ENCODE data around the gene EIF4G3. TPM values are rescaled to one million over a fixed set of nuclear protein-coding genes. Genes with fewer than 3 reads are reported as not detected.
A peak's percentile ranks its signal among the peaks of the same experiment; 100 is the strongest.

The EIF4G3 gene
- total and polyA plus RNA-seq, 4 donors, result 16.5 to 59.8 (median 33.4) TPM

- 93 to 94% methylated on average over 3 of the region's 3 CpGs for WGBS, 2 donors
- peaks cover 0 to 3% (median 1%) of the 10 kb centered on the region in 4 donors for H3K36me3 ChIP-seq (ENCODE audit: control insufficient read depth in 4 of 4, insufficient read depth in 4 of 4, low read length in 4 of 4)
- H3K9me3 ChIP-seq (ENCODE audit: control insufficient read depth in 4 of 4, insufficient read depth in 3 of 4, low read length in 3 of 4), result no peaks in the 10 kb centered on the region
- no peak overlapping the region for H3K9ac ChIP-seq (ENCODE audit: insufficient read depth in 1 of 2, low read length in 2 of 2)
- no peak for ATAC-seq (ENCODE audit: insufficient read depth, low FRiP score)
- H3K4me3 ChIP-seq, result no peak overlapping the region
- TF ChIP-seq, protein P1, sequence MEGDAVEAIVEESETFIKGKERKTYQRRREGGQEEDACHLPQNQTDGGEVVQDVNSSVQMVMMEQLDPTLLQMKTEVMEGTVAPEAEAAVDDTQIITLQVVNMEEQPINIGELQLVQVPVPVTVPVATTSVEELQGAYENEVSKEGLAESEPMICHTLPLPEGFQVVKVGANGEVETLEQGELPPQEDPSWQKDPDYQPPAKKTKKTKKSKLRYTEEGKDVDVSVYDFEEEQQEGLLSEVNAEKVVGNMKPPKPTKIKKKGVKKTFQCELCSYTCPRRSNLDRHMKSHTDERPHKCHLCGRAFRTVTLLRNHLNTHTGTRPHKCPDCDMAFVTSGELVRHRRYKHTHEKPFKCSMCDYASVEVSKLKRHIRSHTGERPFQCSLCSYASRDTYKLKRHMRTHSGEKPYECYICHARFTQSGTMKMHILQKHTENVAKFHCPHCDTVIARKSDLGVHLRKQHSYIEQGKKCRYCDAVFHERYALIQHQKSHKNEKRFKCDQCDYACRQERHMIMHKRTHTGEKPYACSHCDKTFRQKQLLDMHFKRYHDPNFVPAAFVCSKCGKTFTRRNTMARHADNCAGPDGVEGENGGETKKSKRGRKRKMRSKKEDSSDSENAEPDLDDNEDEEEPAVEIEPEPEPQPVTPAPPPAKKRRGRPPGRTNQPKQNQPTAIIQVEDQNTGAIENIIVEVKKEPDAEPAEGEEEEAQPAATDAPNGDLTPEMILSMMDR (IDR thresholded peaks at IDR 0.05; ENCODE audit: control extremely low read depth, extremely low read depth), result no peak
- no peak for DNase-seq
- no peaks in the 10 kb centered on the region for H3K27me3 ChIP-seq (ENCODE audit: control insufficient read depth in 3 of 3, insufficient read depth in 3 of 3, low read length in 2 of 3)
- no peak overlapping the region for H3K27ac ChIP-seq (ENCODE audit: low read depth in 1 of 2, low read length in 1 of 2)
- peaks cover 0 to 5% (median 0%) of the 10 kb centered on the region in 5 donors for H3K4me1 ChIP-seq (ENCODE audit: control insufficient read depth in 5 of 5, insufficient read depth in 5 of 5, low read length in 5 of 5)
Observed at GRCh38 chr1:20983297-20983889, 193.3 kb downstream of the EIF4G3 start.

- peaks cover 0 to 3% (median 1%) of the 10 kb centered on the region in 4 donors for H3K36me3 ChIP-seq (ENCODE audit: control insufficient read depth in 4 of 4, insufficient read depth in 4 of 4, low read length in 4 of 4)
- TF ChIP-seq, protein P1 (IDR thresholded peaks at IDR 0.05; ENCODE audit: control extremely low read depth, extremely low read depth), result no peak
- no peak overlapping the region for H3K9ac ChIP-seq (ENCODE audit: insufficient read depth in 1 of 2, low read length in 2 of 2)
- DNase-seq (no peak), ATAC-seq (ENCODE audit: insufficient read depth, low FRiP score) (no peak)
- H3K4me1 ChIP-seq (ENCODE audit: control insufficient read depth in 5 of 5, insufficient read depth in 5 of 5, low read length in 5 of 5), result no peaks in the 10 kb centered on the region
- no peak overlapping the region for H3K4me3 ChIP-seq
- no peaks in the 10 kb centered on the region for H3K9me3 ChIP-seq (ENCODE audit: control insufficient read depth in 4 of 4, insufficient read depth in 3 of 4, low read length in 3 of 4)
- H3K27ac ChIP-seq (ENCODE audit: low read depth in 1 of 2, low read length in 1 of 2), result no peak overlapping the region
- H3K27me3 ChIP-seq (ENCODE audit: control insufficient read depth in 3 of 3, insufficient read depth in 3 of 3, low read length in 2 of 3), result no peaks in the 10 kb centered on the region
Observed at GRCh38 chr1:20982316-20982715, 194.4 kb downstream of the EIF4G3 start.

DNA sequence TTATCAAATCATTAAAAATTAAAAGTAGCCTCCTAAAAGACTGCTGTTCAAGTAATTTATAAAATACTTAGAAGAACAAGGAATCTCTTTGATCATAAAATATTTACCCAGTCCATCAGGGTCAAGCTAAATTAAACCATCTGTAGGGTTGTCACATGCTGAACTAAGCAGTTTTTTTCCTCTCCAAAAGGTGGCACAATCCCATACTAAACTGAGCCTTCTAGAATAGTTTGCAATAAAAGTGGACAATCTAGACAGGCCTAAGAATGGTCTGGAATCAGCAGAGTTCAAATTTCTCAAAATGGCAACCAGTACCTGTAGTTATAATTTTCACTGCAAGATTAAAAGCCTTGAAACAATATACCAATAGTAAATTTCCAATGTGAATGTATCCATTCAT is 194.8 kb downstream of the EIF4G3 start:
- H3K27me3 ChIP-seq (ENCODE audit: control insufficient read depth in 3 of 3, insufficient read depth in 3 of 3, low read length in 2 of 3), result no peaks in the 10 kb centered on the region
- H3K4me3 ChIP-seq, result no peak overlapping the region
- no peaks in the 10 kb centered on the region for H3K4me1 ChIP-seq (ENCODE audit: control insufficient read depth in 5 of 5, insufficient read depth in 5 of 5, low read length in 5 of 5)
- no peak overlapping the region for H3K27ac ChIP-seq (ENCODE audit: low read depth in 1 of 2, low read length in 1 of 2)
- DNase-seq (peak in 2 of 3 donors; percentile 48 to 58), ATAC-seq (ENCODE audit: insufficient read depth, low FRiP score) (no peak)
- TF ChIP-seq, protein P1 (IDR thresholded peaks at IDR 0.05; ENCODE audit: control extremely low read depth, extremely low read depth), result no peak
- no peaks in the 10 kb centered on the region for H3K9me3 ChIP-seq (ENCODE audit: control insufficient read depth in 4 of 4, insufficient read depth in 3 of 4, low read length in 3 of 4)
- no peak overlapping the region for H3K9ac ChIP-seq (ENCODE audit: insufficient read depth in 1 of 2, low read length in 2 of 2)
- peaks cover 0 to 3% (median 1%) of the 10 kb centered on the region in 4 donors for H3K36me3 ChIP-seq (ENCODE audit: control insufficient read depth in 4 of 4, insufficient read depth in 4 of 4, low read length in 4 of 4)

DNA sequence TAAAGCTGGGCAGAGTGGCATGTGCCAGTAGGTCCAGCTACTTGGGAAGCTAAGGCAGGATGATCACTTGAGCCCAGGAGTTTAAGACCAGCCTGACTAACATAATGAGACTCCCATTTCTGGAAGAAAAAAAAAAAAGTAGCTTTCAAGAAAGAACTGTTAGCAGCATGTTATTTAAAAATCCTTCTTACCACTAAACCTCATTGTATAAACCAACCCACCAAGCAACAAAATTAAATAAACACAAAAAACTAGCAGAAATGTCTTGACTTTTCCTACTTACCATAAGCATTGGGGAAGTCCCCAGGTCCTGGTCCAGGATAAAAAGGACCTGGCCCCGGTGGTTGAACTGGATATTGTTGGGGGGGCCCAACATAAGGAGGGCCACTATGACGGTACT is 196.6 kb downstream of the EIF4G3 start:
- H3K27ac ChIP-seq (ENCODE audit: low read depth in 1 of 2, low read length in 1 of 2), result no peak overlapping the region
- H3K27me3 ChIP-seq (ENCODE audit: control insufficient read depth in 3 of 3, insufficient read depth in 3 of 3, low read length in 2 of 3), result no peaks in the 10 kb centered on the region
- H3K4me3 ChIP-seq, result no peak overlapping the region
- H3K36me3 ChIP-seq (ENCODE audit: control insufficient read depth in 4 of 4, insufficient read depth in 4 of 4, low read length in 4 of 4), result peaks cover 0 to 3% (median 1%) of the 10 kb centered on the region in 4 donors
- H3K9me3 ChIP-seq (ENCODE audit: control insufficient read depth in 4 of 4, insufficient read depth in 3 of 4, low read length in 3 of 4), result no peaks in the 10 kb centered on the region
- TF ChIP-seq, protein P1 (IDR thresholded peaks at IDR 0.05; ENCODE audit: control extremely low read depth, extremely low read depth), result no peak
- no peaks in the 10 kb centered on the region for H3K4me1 ChIP-seq (ENCODE audit: control insufficient read depth in 5 of 5, insufficient read depth in 5 of 5, low read length in 5 of 5)
- DNase-seq, result no peak
- no peak overlapping the region for H3K9ac ChIP-seq (ENCODE audit: insufficient read depth in 1 of 2, low read length in 2 of 2)
- no peak for ATAC-seq (ENCODE audit: insufficient read depth, low FRiP score)
- WGBS, 2 donors, result 89 to 92% methylated on average over 2 of the region's 2 CpGs
